Activated CD8-positive, alpha-beta memory T cell treated with anti-CD3 and anti-CD28 coated beads, Interleukin-2, amount 50 U/mL, for 24 hours (primary cell): Measurements from ENCODE around the gene AP5Z1.
"Not testable (repeated sequence)": the region's sequence is repeated elsewhere in the genome, so short reads cannot be mapped to it uniquely, and the experiment has no call there.

ENCODE experiments used
- DNase-seq: peaks from one replicate; pipeline ENCODE4 v3.0.0-alpha.2; 2020; ENCODE audit errors: extremely low read depth

AP5Z1 gene

DNA sequence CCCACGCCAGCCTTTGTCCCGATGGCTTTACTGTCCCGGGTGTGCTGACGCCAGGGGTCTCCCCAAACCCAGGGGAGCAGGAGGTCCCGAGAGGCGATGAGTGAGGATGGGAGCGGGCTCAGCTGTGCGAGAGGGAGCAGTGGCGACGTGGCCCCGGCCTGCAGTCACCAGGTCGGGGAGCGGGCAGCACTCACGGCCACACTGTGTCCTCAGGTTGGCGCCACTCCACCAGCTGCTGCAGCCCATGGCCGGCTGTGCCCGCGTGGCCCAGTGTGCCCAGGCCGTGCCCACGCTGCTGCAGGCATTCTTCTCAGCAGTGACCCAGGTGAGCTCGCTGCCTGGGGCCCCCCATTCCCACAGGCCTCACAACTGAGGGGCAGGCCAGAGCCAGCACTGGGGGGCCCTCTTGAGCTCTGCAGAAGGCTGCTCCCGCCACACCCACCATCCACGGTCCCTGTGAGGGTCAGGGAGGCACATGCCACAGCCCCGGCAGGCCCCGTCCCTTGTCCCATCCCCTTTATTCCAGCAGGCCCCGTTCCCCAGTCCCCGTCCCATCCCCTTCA is 13.3 kb downstream of the AP5Z1 start:
- no peak for DNase-seq

- no peak for DNase-seq
These were observed 14.0 kb downstream of the AP5Z1 start for GRCh38 chr7:4789194-4790077.

GRCh38 chr7:4790078-4790465 is 14.6 kb downstream of the AP5Z1 start:
- no peak for DNase-seq

GRCh38 chr7:4790516-4790991 is 15.1 kb downstream of the AP5Z1 start:
- DNase-seq = no peak

- DNase-seq = no peak
These were observed 15.8 kb downstream of the AP5Z1 start for GRCh38 chr7:4791101-4791737.

GRCh38 chr7:4791738-4792536 is 16.5 kb downstream of the AP5Z1 start:
- peak; percentile 47 for DNase-seq

GRCh38 chr7:4792537-4793126 is 17.2 kb downstream of the AP5Z1 start:
- no peak for DNase-seq

DNA sequence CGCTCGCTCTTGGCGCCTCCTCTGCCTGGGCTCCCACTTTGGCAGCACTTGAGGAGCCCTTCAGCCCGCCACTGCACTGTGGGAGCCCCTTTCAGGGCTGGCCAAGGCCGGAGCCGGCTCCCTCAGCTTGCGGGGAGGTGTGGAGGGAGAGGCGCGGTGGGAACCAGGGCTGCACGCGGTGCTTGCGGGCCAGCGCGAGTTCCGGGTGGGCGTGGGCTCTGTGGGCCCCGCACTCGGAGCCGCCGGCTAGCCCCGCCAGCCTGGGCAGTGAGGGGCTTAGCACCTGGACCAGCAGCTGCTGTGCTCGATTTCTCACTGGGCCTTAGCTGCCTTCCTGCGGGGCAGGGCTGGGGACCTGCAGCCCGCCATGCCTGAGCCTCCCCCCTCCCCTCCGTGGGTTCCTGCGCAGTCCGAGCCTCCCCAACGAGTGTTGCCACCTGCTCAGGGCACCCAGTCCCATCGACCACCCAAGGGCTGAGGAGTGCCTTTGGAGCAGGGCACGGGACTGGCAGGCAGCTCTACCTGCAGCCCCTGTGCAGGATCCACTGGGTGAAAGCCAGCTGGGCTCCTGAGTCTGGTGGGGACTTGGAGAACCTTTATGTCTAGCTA is 18.1 kb downstream of the AP5Z1 start:
- DNase-seq = not testable (repeated sequence)

DNA sequence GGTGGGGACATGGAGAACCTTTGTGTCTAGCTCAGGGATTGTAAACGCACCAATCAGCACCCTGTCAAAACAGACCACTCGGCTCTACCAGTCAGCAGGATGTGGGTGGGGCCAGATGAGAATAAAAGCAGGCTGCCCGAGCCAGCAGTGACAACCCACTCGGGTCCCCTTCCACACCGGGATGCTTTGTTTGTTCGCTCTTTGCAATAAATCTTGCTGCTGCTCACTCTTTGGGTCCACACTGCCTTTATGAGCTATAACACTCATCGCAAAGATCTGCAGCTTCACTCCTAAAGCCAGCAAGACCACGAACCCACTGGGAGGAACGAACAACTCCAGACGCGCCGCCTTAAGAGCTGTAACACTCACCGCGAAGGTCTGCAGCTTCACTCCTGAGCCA is 18.7 kb downstream of the AP5Z1 start:
- DNase-seq = not testable (repeated sequence)

GRCh38 chr7:4794591-4795350 is 19.3 kb downstream of the AP5Z1 start:
- no peak for DNase-seq

DNA sequence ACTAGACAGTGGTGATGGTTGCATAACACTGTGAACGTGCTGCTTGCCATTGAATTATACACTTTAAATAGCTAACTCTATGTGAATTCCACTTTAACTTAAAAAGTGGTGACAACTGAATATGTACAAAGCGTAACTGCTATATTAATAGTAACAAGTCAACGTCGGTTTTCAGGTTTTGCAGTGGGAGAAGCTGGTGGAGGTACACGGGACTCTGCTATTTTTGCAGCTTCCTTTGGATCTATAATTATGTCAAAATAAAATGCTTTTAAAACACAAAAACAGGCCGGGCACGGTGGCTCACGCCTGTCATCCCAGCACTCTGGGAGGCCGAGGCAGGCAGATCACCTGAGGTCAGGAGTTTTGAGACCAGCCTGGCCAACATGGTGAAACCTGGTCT is 21.0 kb downstream of the AP5Z1 start:
- no peak for DNase-seq

GRCh38 chr7:4797858-4798705 is 22.7 kb downstream of the AP5Z1 start:
- DNase-seq = no peak

DNA sequence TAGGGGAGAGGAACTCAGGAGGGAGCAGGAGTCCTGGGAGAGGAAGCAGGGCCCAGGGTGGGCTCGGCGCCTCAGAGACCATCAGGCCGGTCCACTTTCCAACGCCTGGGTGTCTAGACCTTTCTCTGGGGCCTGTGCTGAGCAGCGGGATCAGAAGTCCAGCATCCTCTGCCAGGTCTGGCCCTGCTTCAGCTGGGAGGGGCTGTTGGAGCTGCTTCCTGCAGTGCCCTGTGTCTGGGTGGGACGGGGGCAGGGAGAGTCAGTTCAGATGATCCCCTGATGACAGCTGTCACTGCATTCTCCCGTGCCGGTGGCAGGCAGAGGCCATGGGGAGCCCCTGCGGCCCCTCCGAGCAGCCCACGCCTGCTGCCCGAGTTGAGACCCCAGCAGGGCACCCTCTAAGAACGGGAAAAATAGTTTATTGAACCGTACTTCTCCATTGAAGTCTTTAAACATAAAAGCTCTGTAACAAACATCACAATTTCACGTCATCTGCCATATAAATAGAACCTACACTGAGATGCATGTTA is 23.3 kb downstream of the AP5Z1 start:
- no peak for DNase-seq

DNA sequence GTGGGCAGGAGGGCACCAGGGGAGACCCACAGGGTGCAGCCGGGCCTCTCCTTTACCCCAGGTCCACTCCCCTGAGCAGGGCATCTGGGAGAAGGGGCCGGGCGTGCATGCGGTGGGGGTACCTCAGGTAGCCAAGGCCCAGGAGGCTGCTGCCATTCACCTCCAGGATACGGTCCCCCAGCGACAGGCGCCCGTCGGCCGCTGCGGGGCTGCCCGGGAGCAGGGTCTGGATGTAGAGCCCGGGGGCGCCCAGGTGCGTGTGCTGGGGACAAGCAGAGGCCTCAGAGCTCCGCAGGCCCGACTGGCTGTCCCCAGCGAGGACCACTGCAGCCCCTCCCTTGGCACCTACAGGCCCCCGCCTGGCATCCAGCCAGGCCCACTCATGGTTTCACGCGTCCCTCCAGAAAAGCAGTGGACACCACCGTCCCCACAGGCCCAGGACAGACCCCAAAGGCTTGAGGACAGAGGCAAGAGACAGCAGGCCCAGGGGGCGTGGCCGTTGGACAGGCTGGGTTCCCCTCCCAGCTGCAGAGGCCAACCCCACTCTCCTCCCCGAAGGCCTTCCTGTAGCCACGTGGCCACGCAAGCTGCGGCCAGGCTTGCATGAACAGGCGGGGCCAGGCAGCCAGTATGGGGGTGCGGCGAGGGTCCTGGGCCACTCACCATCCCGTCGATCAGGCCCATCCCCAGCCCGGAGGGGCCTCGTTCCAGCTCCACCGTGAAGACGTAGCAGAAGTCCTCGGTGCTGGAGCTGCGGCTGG is 24.3 kb downstream of the AP5Z1 start:
- DNase-seq = no peak

GRCh38 chr7:4800487-4800886 is 25.1 kb downstream of the AP5Z1 start:
- no peak for DNase-seq

- DNase-seq = no peak
These were observed 25.8 kb downstream of the AP5Z1 start for GRCh38 chr7:4800926-4801838.

GRCh38 chr7:4801839-4802231 is 26.4 kb downstream of the AP5Z1 start:
- DNase-seq = no peak
